HepG2 (cell line): ENCODE measurements around the gene RCC1. TPM values are rescaled to one million over a fixed set of nuclear protein-coding genes. Genes with fewer than 3 reads are reported as not detected.

ENCODE experiments used
- CENPT ChIP-seq: sonication (generic); formaldehyde crosslinking; IDR thresholded peaks from 2 replicates; pipeline ENCODE4 v1.8.0; 2022; ENCODE audit warnings: low read depth, mild to moderate bottlenecking, moderate library complexity, missing genetic modification reagents
- HOXA7 ChIP-seq: sonication (generic); formaldehyde crosslinking; IDR thresholded peaks from 2 replicates; pipeline ENCODE4 v1.8.1; 2022; ENCODE audit warnings: mild to moderate bottlenecking, missing genetic modification reagents, moderate library complexity
- LCORL ChIP-seq, 2 experiments: fragments of 450-650 bp in 1 of 2; sonication (generic) in 1 of 2; formaldehyde crosslinking in 1 of 2; IDR thresholded peaks; 2 replicates each; pipeline versions ENCODE4 v1.5.0 to v1.6.1; 2017 to 2020; ENCODE audit warnings: antibody characterized with exemption in 1 of 2, missing genetic modification reagents in 1 of 2
- MATR3 ChIP-seq: sonication (generic); formaldehyde crosslinking; IDR thresholded peaks from 2 replicates; pipeline ENCODE4 v1.4.0; 2020; ENCODE audit warnings: missing genetic modification reagents
- MED13 ChIP-seq: sonication (generic); formaldehyde crosslinking; IDR thresholded peaks from 2 replicates; pipeline ENCODE4 v1.5.0; 2020; ENCODE audit warnings: missing genetic modification reagents
- NCOA2 ChIP-seq: sonication (generic); formaldehyde crosslinking; IDR thresholded peaks from 2 replicates; pipeline ENCODE4 v1.8.0; 2022; ENCODE audit warnings: inconsistent platforms
- SMAD1 ChIP-seq: sonication (generic); formaldehyde crosslinking; IDR thresholded peaks from 2 replicates; pipeline ENCODE4 v1.4.0; 2020; ENCODE audit warnings: missing genetic modification reagents, low read depth, mild to moderate bottlenecking, borderline replicate concordance
- SP140L ChIP-seq: sonication (generic); formaldehyde crosslinking; IDR thresholded peaks from 2 replicates; pipeline ENCODE4 v1.4.0; 2020; ENCODE audit warnings: missing genetic modification reagents, borderline replicate concordance
- SPEN ChIP-seq: sonication (generic); formaldehyde crosslinking; IDR thresholded peaks from 2 replicates; pipeline ENCODE4 v1.5.1; 2020; ENCODE audit warnings: low read depth, mild to moderate bottlenecking, missing genetic modification reagents
- WIZ ChIP-seq: sonication (generic); formaldehyde crosslinking; IDR thresholded peaks from 2 replicates; pipeline ENCODE4 v1.5.1; 2020; ENCODE audit warnings: mild to moderate bottlenecking, missing genetic modification reagents
- ZNF251 ChIP-seq: sonication (generic); formaldehyde crosslinking; IDR thresholded peaks from 2 replicates; pipeline ENCODE4 v1.9.0; 2021; ENCODE audit warnings: mild to moderate bottlenecking, missing genetic modification reagents
- ZNF607 ChIP-seq: sonication (generic); formaldehyde crosslinking; IDR thresholded peaks from 2 replicates; pipeline ENCODE4 v1.5.1; 2020; ENCODE audit warnings: missing genetic modification reagents, mild to moderate bottlenecking, borderline replicate concordance
- ZNF777 ChIP-seq: sonication (generic); formaldehyde crosslinking; IDR thresholded peaks from 2 replicates; pipeline ENCODE4 v1.4.0; 2020; ENCODE audit warnings: missing genetic modification reagents
- ZNF780A ChIP-seq: sonication (generic); formaldehyde crosslinking; IDR thresholded peaks from 2 replicates; pipeline ENCODE4 v1.8.0; 2022; ENCODE audit warnings: mild to moderate bottlenecking, missing genetic modification reagents, moderate library complexity
- ZSCAN12 ChIP-seq: sonication (generic); formaldehyde crosslinking; IDR thresholded peaks from 2 replicates; pipeline ENCODE4 v1.9.0; 2021; ENCODE audit warnings: mild to moderate bottlenecking, missing genetic modification reagents
- polyA plus RNA-seq, 8 experiments: library from polyadenylated mRNA; depleted of rRNA in 3 of 8; stranded (reverse) in 7 of 8; unstranded in 1 of 8; fragments of >200 nt; fragmentation: Illumina TruSeq in 4 of 8; extraction: Trizol in 4 of 8; gene quantifications; 2 replicates each; pipeline versions ENCODE4 v1.2.1 to v1.2.3, GENCODE V29; 2011 to 2016; ENCODE audit warnings: low read depth in 4 of 8, missing spikeins in 1 of 8, mixed read lengths in 1 of 8; ENCODE audit not compliant: insufficient read depth in 1 of 8
- total RNA-seq, 5 experiments: library from RNA; depleted of rRNA; stranded (reverse); fragments of >200 nt; fragmentation: Illumina TruSeq; extraction: Trizol; gene quantifications; 2 replicates each; pipeline ENCODE4 v1.2.3, GENCODE V29; 2016; ENCODE audit warnings: low read depth in 1 of 5
- TF ChIP-seq, protein P1 (sequence below): sonication (generic); formaldehyde crosslinking; IDR thresholded peaks from 2 replicates; pipeline ENCODE4 v1.4.0; 2020; ENCODE audit warnings: missing genetic modification reagents, borderline replicate concordance
- TF ChIP-seq, protein P2 (sequence below): IDR thresholded peaks from 2 replicates; pipeline ENCODE4 v1.6.1; 2016; ENCODE audit warnings: low read depth, borderline replicate concordance
- TF ChIP-seq, protein P3 (sequence below): sonication (generic); formaldehyde crosslinking; IDR thresholded peaks from 2 replicates; pipeline ENCODE4 v1.4.0; 2020; ENCODE audit warnings: mild to moderate bottlenecking, low read depth, missing genetic modification reagents
- TF ChIP-seq, protein P4 (sequence below): sonication (generic); formaldehyde crosslinking; IDR thresholded peaks from 2 replicates; pipeline ENCODE4 v1.5.1; 2020; ENCODE audit warnings: missing genetic modification reagents, mild to moderate bottlenecking, borderline replicate concordance
- TF ChIP-seq, protein P5 (sequence below): sonication (generic); formaldehyde crosslinking; IDR thresholded peaks from 2 replicates; pipeline ENCODE4 v1.8.1; 2023; ENCODE audit warnings: mild to moderate bottlenecking, inconsistent platforms, moderate library complexity, missing genetic modification reagents, borderline replicate concordance

Gene RCC1
- total and polyA plus RNA-seq, 2 of the 13 experiments (the other 11 are each of a cell fraction or from before 2014, with no cell fraction given), result 47.2 to 80.8 TPM

DNA sequence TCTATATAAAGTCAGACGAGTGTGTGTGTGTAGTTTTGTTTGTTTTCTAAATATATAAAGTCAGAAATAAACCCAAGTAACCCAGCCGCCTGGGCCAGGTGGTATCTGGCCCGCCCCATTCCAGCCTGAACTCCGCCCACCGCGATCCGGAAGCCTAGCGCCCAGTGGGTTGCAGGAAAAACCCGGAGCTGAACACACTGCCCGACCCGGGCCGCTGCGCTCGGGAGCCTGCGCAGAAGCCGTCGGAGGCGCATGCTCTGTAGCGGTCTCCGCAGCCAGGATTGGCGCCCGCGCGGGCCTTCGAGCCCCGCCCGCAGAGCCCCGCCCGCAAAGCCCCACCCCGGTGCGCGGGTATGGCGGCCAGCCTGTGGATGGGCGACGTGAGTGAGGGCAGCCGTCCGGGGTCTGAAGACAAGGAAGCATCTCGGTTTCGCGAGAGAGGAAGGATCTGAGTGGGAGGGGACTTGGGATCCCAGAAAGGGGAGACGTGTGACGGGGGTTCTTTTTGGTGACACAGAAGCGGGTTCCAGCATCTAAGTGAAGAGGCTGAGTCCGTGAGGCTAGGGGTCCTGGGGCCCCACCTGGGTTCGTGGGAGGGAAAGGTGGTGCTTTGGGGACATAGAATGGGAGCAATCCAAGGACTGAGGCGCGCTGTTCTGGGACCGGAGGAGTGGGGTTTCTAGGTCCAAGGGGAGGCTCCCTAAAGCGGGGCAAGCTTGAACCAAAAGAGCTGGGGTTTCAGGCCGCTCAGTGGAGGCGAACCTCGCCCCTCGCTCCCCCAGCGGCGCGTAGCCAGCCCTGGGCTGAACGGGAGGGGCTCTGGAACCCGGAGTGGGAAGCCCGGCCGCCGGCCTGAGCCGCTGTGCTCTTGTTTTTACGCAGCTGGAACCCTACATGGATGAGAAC, 47.2 kb downstream of the RCC1 start, which contains the start of gene TRNAU1AP (continued):
- TF ChIP-seq, protein P1, sequence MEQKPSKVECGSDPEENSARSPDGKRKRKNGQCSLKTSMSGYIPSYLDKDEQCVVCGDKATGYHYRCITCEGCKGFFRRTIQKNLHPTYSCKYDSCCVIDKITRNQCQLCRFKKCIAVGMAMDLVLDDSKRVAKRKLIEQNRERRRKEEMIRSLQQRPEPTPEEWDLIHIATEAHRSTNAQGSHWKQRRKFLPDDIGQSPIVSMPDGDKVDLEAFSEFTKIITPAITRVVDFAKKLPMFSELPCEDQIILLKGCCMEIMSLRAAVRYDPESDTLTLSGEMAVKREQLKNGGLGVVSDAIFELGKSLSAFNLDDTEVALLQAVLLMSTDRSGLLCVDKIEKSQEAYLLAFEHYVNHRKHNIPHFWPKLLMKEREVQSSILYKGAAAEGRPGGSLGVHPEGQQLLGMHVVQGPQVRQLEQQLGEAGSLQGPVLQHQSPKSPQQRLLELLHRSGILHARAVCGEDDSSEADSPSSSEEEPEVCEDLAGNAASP, result peak; percentile 54; the same call in 1 of the 2 replicates
- TF ChIP-seq CENPT (no peak), HOXA7 (CRISPR knock-in tag) (no peak), ZNF251 (CRISPR knock-in tag) (no peak), ZNF780A (CRISPR knock-in tag) (no peak), ZSCAN12 (CRISPR knock-in tag) (0 out of 2 replicates have a peak, but pooled peaks have one; percentile 54), LCORL (IDR thresholded peaks at IDR 0.05) (no peak), LCORL (CRISPR knock-in tag; IDR thresholded peaks at IDR 0.05) (peak; percentile 52), ZNF607 (peak; percentile 68; the same call in 1 of the 2 replicates), MED13 (CRISPR knock-in tag) (peak; percentile 29; the same call in 1 of the 2 replicates), NCOA2 (CRISPR knock-in tag) (peak; percentile 60), SMAD1 (peak; percentile 40; the same call in 1 of the 2 replicates), WIZ (CRISPR knock-in tag) (no peak), ZNF777 (CRISPR knock-in tag) (peak; percentile 91), SPEN (CRISPR knock-in tag) (peak; percentile 77), MATR3 (CRISPR knock-in tag) (no peak), SP140L (CRISPR knock-in tag) (no peak)
- TF ChIP-seq, protein P2, sequence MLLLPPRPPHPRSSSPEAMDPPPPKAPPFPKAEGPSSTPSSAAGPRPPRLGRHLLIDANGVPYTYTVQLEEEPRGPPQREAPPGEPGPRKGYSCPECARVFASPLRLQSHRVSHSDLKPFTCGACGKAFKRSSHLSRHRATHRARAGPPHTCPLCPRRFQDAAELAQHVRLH (CRISPR knock-in tag), result peak; percentile 69
- TF ChIP-seq, protein P3, sequence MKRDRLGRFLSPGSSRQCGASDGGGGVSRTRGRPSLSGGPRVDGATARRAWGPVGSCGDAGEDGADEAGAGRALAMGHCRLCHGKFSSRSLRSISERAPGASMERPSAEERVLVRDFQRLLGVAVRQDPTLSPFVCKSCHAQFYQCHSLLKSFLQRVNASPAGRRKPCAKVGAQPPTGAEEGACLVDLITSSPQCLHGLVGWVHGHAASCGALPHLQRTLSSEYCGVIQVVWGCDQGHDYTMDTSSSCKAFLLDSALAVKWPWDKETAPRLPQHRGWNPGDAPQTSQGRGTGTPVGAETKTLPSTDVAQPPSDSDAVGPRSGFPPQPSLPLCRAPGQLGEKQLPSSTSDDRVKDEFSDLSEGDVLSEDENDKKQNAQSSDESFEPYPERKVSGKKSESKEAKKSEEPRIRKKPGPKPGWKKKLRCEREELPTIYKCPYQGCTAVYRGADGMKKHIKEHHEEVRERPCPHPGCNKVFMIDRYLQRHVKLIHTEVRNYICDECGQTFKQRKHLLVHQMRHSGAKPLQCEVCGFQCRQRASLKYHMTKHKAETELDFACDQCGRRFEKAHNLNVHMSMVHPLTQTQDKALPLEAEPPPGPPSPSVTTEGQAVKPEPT (CRISPR knock-in tag), result no peak
- TF ChIP-seq, protein P4, sequence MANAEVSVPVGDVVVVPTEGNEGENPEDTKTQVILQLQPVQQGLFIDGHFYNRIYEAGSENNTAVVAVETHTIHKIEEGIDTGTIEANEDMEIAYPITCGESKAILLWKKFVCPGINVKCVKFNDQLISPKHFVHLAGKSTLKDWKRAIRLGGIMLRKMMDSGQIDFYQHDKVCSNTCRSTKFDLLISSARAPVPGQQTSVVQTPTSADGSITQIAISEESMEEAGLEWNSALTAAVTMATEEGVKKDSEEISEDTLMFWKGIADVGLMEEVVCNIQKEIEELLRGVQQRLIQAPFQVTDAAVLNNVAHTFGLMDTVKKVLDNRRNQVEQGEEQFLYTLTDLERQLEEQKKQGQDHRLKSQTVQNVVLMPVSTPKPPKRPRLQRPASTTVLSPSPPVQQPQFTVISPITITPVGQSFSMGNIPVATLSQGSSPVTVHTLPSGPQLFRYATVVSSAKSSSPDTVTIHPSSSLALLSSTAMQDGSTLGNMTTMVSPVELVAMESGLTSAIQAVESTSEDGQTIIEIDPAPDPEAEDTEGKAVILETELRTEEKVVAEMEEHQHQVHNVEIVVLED (CRISPR knock-in tag), result peak; percentile 76
- TF ChIP-seq, protein P5, sequence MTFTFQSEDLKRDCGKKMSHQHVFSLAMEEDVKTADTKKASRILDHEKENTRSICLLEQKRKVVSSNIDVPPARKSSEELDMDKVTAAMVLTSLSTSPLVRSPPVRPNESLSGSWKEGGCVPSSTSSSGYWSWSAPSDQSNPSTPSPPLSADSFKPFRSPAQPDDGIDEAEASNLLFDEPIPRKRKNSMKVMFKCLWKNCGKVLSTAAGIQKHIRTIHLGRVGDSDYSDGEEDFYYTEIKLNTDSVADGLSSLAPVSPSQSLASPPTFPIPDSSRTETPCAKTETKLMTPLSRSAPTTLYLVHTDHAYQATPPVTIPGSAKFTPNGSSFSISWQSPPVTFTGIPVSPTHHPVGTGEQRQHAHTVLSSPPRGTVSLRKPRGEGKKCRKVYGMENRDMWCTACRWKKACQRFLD (CRISPR knock-in tag), result 0 out of 2 replicates have a peak, but pooled peaks have one; percentile 41
